Muscle of leg (tissue), 11 donors: ENCODE results near the gene CTIF. TPM values are rescaled to one million over a fixed set of nuclear protein-coding genes. Genes with fewer than 3 reads are reported as not detected.
A peak's percentile ranks its signal among the peaks of the same experiment; 100 is the strongest.

ENCODE experiments used
- DNase-seq: peaks from one replicate; pipeline ENCODE4 v3.0.0; 2013
- H3K27ac ChIP-seq: one replicate; pipeline ENCODE4 v1.5.1; 2013; ENCODE audit warnings: mild to moderate bottlenecking, low read length, control low read depth
- H3K27me3 ChIP-seq: one replicate; pipeline ENCODE4 v1.6.1; 2013; ENCODE audit warnings: low read length; ENCODE audit not compliant: control insufficient read depth, insufficient read depth
- H3K36me3 ChIP-seq: one replicate; pipeline ENCODE4 v1.6.1; 2013; ENCODE audit warnings: low read length; ENCODE audit not compliant: control insufficient read depth, insufficient read depth
- H3K4me1 ChIP-seq: one replicate; pipeline ENCODE4 v1.6.1; 2013; ENCODE audit warnings: low read length; ENCODE audit not compliant: control insufficient read depth, insufficient read depth
- H3K4me3 ChIP-seq: one replicate; pipeline ENCODE4 v1.5.1; 2013; ENCODE audit warnings: low read length, control low read depth
- H3K9me3 ChIP-seq: replicated peaks from 2 replicates; pipeline ENCODE4 v1.6.1; 2013; ENCODE audit warnings: low read depth, low read length; ENCODE audit not compliant: control insufficient read depth
- WGBS: methylation state at CpG from one replicate; pipeline ENCODE4 v1.1.5; 2013; ENCODE audit warnings: missing lambda C conversion rate; ENCODE audit not compliant: insufficient coverage; 5-methylcytosine and 5-hydroxymethylcytosine counted together
- polyA plus RNA-seq, 8 donors: library from polyadenylated mRNA; unstranded; fragments of 120-200 nt; gene quantifications; one replicate each; pipeline versions ENCODE4 v1.2.1 to v1.2.3, GENCODE V29; 2013; ENCODE audit warnings: inconsistent platforms in 1 of 8, low replicate concordance in 1 of 8; ENCODE audit not compliant: insufficient read length in 8 of 8, insufficient read depth in 1 of 8
- total RNA-seq: library from RNA; stranded (reverse); fragments of 120-200 nt; gene quantifications from one replicate; pipeline ENCODE4 v1.2.4, GENCODE V29; 2013

Gene CTIF
- total and polyA plus RNA-seq, 9 donors: 16.3 to 46.8 (median 32.5) TPM

GRCh38 chr18:48798334-48799245, 259.8 kb downstream of the CTIF start:
- H3K27me3 ChIP-seq: no peaks in the 10 kb centered on the region
- peaks cover 40% of the 10 kb centered on the region for H3K4me1 ChIP-seq
- H3K9me3 ChIP-seq: no peaks in the 10 kb centered on the region
- H3K4me3 ChIP-seq: no peak overlapping the region
- H3K27ac ChIP-seq: no peak overlapping the region
- DNase-seq: no peak
- peaks cover 20% of the 10 kb centered on the region for H3K36me3 ChIP-seq
- 86% methylated on average over 14 of the region's 17 CpGs for WGBS

GRCh38 chr18:48799724-48800315, 261.0 kb downstream of the CTIF start:
- Histone ChIP-seq H3K36me3 (peaks cover 23% of the 10 kb centered on the region), H3K4me1 (peaks cover 51% of the 10 kb centered on the region), H3K4me3 (no peak overlapping the region), H3K27ac (no peak overlapping the region), H3K27me3 (no peaks in the 10 kb centered on the region), H3K9me3 (no peaks in the 10 kb centered on the region)
- WGBS: 90% methylated on average over 4 of the region's 8 CpGs
- DNase-seq: no peak

- no peak for DNase-seq
- Histone ChIP-seq H3K36me3 (peaks cover 22% of the 10 kb centered on the region), H3K27ac (no peak overlapping the region), H3K4me3 (no peak overlapping the region), H3K9me3 (no peaks in the 10 kb centered on the region), H3K4me1 (peaks cover 54% of the 10 kb centered on the region), H3K27me3 (no peaks in the 10 kb centered on the region)
- WGBS: no CpG with 5 or more reads among the region's 6 CpGs
These were observed 261.6 kb downstream of the CTIF start for GRCh38 chr18:48800466-48800865.

DNA sequence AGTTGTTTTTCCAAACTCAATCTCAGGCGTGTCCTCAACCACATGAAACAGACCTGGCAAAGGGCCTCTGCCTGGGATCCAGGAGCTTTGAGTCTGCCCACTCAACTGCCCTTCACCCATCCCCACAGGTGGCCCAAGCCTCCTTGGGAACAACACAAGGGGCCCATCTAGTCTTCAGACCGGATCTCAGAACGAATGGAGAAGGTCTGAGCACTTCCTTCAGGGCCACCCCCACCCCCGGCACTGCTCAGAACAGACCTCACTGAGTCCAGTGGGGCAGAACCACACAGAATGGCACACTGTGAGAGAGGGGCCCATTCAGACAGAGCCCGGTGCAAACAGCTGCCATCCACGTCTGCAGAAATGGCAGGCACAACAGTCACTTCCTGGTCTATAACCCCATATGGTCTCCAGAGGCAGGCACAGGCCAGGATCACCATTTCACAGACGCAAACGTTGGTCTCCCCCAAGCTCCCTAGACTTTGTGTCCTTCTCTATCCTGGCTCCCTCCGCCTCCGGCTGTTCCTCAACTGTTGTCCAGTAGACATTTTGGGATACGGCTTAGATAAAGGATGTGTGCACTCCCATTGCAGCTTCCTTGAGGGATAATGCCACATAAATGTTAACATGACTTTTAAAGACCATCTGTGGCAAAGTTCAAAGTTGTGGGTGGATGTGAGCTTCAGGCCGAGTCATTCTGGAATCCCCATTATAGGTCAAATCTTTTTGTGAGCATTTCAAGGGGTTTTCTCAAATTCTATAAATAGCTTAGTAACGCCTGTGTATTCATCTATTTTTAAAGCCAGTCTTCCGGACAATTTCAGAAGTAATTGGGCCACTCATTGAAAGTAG, 262.3 kb downstream of the CTIF start:
- DNase-seq: no peak
- H3K9me3 ChIP-seq: no peaks in the 10 kb centered on the region
- no peak overlapping the region for H3K27ac ChIP-seq
- peaks cover 19% of the 10 kb centered on the region for H3K36me3 ChIP-seq
- peaks cover 54% of the 10 kb centered on the region for H3K4me1 ChIP-seq
- H3K27me3 ChIP-seq: no peaks in the 10 kb centered on the region
- H3K4me3 ChIP-seq: no peak overlapping the region
- WGBS: 81% methylated on average over 7 of the region's 14 CpGs

- WGBS: 70% methylated on average over 4 of the region's 7 CpGs
- no peak overlapping the region for H3K4me3 ChIP-seq
- no peak overlapping the region for H3K27ac ChIP-seq
- no peak for DNase-seq
- H3K27me3 ChIP-seq: no peaks in the 10 kb centered on the region
- peaks cover 15% of the 10 kb centered on the region for H3K36me3 ChIP-seq
- H3K4me1 ChIP-seq: peaks cover 59% of the 10 kb centered on the region
- H3K9me3 ChIP-seq: no peaks in the 10 kb centered on the region
These were observed 263.1 kb downstream of the CTIF start for GRCh38 chr18:48801728-48802542.

DNA sequence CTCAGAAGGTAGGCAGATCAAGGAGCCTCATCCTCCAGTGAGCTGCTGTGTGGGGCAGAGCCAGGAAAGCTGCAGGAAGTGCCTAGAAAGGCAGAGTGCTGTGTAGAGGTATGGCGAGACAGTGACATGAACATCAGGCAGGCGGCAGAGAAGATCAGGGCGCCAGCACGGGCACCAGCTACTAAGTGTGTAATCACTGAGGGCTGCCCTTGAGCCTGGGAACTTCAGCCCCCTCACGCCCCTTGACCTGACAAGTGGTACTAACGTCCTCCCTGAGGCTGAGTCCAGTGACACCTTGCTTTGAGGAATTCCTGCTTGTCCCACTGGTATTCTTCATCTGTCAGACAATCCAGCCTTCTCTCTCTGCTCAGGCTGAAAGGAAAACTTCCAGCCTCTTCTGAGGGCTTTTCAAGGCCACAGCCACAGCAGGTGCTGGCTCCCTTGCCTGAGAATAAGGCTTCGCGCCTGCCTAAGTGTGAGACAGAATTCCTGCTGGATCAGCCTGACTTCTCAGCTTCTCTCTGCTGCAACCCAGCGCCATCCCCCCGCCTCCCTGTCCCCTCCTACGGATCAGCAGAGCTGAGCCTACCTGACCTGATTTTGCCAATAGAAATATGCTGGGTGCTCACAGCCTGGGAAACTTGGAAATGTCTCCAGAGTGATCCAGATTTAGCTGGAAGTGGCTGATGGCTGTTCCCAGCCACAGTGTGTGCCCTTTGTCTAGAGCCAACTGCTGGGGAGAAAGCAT, 263.9 kb downstream of the CTIF start:
- Histone ChIP-seq H3K4me3 (no peak overlapping the region), H3K9me3 (no peaks in the 10 kb centered on the region), H3K36me3 (peaks cover 15% of the 10 kb centered on the region), H3K27ac (peak overlapping the region; percentile 3), H3K27me3 (no peaks in the 10 kb centered on the region), H3K4me1 (peaks cover 60% of the 10 kb centered on the region)
- DNase-seq: peak; percentile 37
- 76% methylated on average over 8 of the region's 11 CpGs for WGBS

DNA sequence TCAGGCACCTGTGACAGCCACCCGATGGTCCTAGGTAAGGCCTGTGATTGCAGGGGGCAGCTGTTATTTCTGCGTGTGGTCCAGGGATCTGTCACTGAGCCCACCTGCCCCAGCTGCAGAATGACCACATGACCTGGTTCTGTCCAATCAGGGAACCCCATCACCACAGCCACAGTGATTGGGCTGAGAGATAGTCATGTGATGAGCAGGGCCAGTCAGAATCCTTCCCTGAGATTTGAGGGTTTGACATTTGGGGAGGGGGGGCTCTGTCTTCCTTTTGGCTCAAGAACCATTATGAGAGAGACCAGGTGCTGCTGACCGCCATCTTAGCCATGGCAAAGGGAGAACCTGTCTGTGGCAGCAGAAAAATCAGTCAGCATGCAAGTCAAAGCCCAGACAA, 264.7 kb downstream of the CTIF start:
- no peak overlapping the region for H3K4me3 ChIP-seq
- no peaks in the 10 kb centered on the region for H3K9me3 ChIP-seq
- peaks cover 53% of the 10 kb centered on the region for H3K4me1 ChIP-seq
- 89% methylated on average over 1 of the region's 3 CpGs for WGBS
- H3K27me3 ChIP-seq: no peaks in the 10 kb centered on the region
- DNase-seq: no peak
- H3K27ac ChIP-seq: no peak overlapping the region
- peaks cover 15% of the 10 kb centered on the region for H3K36me3 ChIP-seq

DNA sequence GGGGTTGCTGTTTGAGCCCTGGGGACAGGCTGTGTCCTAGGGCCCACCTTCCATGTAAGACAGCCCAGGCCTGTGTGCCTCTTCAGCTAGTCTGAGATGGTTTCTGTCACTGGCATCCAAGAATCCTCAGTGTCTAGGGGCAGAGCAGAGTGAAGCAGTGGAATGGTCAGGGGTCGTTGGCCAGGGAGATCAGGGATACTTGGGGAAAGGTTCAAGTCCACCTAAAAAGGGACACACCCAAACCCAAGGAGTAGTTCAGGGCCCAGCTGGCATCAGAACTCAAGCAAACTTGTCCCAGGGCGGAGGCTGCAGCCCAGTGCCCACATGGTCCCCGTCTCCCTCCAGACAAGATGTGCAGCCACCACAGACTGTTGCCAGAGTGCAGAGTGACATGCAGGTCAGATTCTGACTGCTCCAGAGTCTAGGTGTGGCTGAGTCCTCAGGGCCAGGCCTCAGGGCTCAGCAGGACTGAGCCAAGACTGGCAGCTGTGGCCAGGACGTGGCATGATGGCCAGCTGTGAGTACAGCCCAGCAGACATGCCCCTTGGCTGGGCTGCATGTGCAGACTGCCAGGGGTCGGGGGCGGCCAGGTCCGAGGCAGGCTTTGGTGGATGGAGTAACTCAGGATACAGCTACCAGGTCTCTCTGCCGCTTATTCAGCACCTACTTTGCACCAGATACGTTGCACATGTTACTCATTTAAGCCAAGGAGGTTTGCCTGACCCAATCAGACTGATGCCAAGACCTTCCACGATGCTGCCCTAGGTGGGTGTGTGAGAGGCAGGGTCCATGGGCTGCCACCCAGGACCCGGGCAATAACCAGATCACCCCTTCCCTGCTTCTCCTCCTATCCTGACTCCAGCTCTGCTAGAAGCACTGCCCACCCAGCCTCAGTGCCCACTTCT, 265.4 kb downstream of the CTIF start:
- WGBS: 67% methylated on average over 2 of the region's 11 CpGs
- H3K4me3 ChIP-seq: no peak overlapping the region
- no peaks in the 10 kb centered on the region for H3K9me3 ChIP-seq
- H3K4me1 ChIP-seq: peaks cover 53% of the 10 kb centered on the region
- DNase-seq: no peak
- no peak overlapping the region for H3K27ac ChIP-seq
- H3K27me3 ChIP-seq: no peaks in the 10 kb centered on the region
- H3K36me3 ChIP-seq: peaks cover 15% of the 10 kb centered on the region
